ENCODE results near the gene RPS26.

The RPS26 gene

GRCh38 chr12:56078931-56079722, 37.4 kb downstream of the RPS26 start:
- peak; percentile 63 for DNase-seq

- DNase-seq: peak; percentile 82
Observed at GRCh38 chr12:56079723-56080555, 38.2 kb downstream of the RPS26 start, which contains the start of gene ERBB3. ERBB3 (plus strand) TSS chr12:56080165; CDS start chr12:56080301, 136 bp downstream.

DNA sequence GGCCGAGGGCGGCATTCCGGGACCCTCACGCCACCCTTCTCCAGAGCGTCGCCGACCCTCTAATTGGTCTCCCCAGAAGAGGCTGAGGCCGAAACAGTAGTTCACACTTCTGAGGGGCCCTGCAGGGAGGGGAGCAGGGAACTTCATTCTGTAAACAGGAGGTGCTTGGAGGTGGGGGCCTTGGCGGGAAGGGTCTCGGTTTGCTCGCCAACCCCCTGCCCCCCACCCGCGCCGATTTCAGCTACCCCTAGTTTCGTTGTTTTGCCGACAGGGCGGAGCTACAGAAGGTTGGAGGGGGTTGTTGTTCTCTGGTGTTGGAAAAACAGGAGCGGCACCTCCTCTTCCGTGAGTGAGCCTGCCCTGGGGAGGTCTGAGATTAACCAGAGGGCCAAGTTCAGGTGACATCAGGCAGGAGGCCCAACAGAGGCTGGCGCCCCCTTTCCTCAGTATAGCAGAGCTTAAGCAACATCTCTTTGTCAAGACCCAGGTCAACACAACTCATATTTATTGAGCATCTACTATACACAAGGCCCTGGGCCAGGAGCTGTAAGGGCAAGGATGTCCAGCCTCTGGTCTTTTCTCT, 38.9 kb downstream of the RPS26 start:
- DNase-seq: peak; percentile 4

GRCh38 chr12:56081393-56082347, 40.0 kb downstream of the RPS26 start:
- no peak for DNase-seq

DNA sequence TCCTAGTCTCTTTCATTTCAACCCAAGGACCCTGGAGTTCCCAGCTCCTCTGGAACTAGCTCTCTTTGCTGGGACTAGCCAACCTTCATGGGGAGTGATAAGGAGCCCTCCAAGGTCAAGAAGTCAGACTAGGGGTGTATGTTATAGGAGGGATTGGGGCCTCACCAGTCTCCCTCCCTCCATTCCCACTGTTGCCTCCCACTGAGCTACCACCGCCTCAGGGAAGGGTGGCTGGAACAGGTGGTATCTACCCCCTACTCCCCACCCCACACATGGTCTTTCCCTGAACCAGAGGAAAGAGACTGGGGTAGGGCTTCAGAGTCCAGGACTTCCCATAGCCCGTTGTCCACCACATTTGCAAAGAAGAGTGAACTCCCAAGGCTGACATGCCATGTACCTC, 40.7 kb downstream of the RPS26 start:
- no peak for DNase-seq

- no peak for DNase-seq
Observed at GRCh38 chr12:56082967-56083366, 41.2 kb downstream of the RPS26 start.

GRCh38 chr12:56084958-56085543, 43.3 kb downstream of the RPS26 start:
- DNase-seq: peak; percentile 45

DNA sequence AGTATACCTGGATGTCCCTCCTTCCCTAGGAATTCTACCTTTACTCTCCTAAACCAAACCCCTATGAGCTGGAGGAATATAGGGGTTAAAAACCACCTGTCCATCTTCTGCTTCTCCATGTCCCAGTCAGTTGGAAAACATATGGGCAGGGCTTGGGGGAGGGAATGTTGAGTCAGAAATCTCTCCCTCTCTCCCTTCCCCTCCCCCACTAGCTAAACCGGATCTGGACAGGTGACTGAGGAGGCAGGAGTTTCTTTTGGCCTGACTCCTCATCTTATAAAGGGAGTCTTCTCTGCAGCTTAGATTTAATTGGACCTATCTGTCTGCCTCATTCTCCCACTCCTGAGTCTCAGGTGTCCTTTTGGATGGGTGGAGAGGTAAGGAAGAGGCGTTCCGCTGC, 44.4 kb downstream of the RPS26 start:
- no peak for DNase-seq

DNA sequence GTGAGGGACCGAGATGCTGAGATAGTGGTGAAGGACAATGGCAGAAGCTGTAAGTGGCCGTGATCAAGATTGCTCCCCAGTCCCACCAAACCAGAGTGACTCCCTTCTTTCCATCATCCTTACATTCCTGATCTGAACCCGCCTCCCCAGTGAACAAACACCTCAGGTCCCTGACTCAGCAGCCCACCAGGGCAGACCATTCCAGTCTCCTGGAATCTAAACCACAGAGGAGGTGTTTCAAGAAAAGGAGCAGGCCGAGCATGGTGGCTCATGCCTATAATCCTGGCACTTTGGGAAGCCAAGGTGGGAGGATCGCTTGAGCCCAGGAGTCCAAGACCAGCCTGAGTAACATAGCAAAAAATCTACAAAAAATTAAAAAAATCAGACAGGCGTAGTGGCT, 44.9 kb downstream of the RPS26 start:
- DNase-seq: no peak

DNA sequence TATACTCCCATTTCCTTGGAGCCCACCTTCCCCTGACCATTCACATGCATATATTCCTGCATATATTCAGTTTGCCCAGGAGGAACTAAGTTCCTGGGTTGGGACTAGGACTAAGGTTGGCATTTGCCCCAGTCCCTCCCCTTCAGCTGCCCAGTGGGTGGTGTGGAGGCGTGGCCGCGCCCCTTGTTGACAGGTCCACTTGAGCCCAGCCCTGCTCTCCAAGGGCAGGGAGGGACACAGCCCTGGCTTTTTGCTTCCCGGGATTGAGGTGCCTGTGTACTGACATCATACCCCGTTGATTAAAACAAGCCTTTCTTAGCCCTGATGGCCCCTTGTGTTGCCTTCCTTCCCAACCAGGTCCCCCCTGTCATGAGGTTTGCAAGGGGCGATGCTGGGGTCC, 45.5 kb downstream of the RPS26 start:
- no peak for DNase-seq

Data from CD4-positive, alpha-beta T cell treated with Interleukin-6 for 4 hours (primary cell).